Measurements from ENCODE around the gene CDH4.

- no peak for TF ChIP-seq EZH2 (IDR thresholded peaks at IDR 0.05; ENCODE audit: borderline replicate concordance, insufficient read depth, low read depth, low read length, poor library complexity, severe bottlenecking)
- TF ChIP-seq CTCF (IDR thresholded peaks at IDR 0.05) = no peak
Observed at GRCh38 chr20:61964675-61965605, 712.9 kb downstream of the CDH4 start.

Measured in B cell (primary cell).